GM18867 (cell line): Measurements from ENCODE around the gene BRSK2.
"Not testable (repeated sequence)": the region's sequence is repeated elsewhere in the genome, so short reads cannot be mapped to it uniquely, and the experiment has no call there.

Experiments used
- ATAC-seq: cut with Tn5 transposase; IDR thresholded peaks from one replicate; pipeline ENCODE4 v1.9.1; 2021; ENCODE audit warnings: mild to moderate bottlenecking, moderate library complexity; ENCODE audit not compliant: unreplicated experiment

The BRSK2 gene

GRCh38 chr11:1508491-1508891, 118.8 kb downstream of the BRSK2 start:
- ATAC-seq, result no peak

DNA sequence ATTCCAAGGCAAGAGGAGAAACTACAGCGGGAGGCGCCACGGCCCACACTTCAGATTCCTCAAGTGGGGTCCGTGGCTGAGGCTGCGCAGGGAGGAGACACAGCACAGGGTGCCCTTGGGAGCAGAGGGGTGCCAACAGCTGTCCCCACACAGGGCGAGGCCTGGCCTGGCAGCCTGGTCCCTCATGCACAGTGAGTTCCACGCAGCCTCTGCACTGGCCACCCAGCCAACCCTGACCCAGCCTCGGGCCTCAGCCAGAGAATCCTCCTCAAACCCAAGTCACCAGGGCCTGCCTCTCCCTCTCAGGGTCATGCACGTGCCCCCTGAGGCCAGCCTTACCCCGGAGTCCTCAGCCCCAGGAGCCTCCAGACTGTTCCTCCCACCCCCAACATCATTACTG, 119.3 kb downstream of the BRSK2 start:
- ATAC-seq, result no peak

DNA sequence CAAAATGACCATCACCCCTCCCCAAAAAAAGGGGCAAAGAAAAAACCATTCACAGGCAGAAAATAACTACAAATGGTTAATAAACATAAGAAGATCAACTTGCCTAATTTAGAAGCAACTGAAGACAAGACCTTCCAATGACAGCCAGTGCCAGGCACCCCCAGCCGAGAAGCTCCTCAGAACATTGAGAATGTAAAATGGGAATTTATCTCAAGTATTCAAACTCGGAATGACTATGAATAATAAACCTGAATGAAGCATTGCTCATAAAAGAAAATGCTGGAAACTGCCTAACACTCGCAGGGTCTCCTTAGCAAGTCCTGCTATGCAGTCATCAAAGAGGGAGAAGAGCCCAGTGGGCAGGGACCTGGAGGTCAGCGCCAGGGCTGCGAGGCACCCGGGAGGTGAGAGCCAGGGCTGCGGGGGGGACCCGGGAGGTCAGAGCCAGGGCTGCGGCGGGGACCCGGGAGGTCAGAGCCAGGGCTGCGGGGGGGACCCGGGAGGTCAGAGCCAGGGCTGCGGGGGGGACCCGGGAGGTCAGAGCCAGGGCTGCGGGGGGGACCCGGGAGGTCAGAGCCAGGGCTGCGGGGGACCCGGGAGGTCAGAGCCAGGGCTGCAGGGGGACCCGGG, 120.0 kb downstream of the BRSK2 start:
- no peak for ATAC-seq

DNA sequence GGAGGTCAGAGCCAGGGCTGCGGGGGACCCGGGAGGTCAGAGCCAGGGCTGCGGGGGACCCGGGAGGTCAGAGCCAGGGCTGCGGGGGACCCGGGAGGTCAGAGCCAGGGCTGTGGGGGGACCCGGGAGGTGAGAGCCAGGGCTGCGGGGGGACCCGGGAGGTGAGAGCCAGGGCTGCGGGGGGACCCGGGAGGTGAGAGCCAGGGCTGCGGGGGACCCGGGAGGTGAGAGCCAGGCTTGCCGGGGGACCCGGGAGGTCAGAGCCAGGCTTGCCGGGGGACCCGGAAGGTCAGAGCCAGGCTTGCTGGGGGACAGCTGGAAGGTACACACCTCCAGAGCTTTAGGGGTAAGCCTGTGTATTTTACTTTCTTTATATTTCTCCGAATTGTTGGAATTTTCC, 120.6 kb downstream of the BRSK2 start:
- ATAC-seq, result not testable (repeated sequence)

DNA sequence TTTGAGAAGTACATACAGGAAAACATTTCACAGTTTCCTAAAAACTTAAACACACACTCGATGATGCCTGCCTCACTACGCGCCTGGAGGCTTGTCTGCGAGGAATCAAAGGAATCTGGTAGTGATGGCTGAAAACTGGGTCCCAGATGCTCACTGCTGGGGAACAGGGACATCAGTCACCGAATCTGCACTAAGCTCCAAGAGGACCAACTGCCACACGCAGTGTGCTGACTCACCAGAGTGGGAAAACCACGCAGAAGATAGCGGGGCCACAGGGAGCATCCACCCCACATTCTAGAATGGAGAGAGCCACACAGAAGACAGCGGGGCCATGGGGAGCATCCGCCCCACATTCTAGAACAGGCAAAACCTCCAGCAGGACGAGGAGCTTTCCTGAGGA, 121.2 kb downstream of the BRSK2 start:
- no peak for ATAC-seq

- no peak for ATAC-seq
Measured at GRCh38 chr11:1511937-1512496, 122.3 kb downstream of the BRSK2 start.
